Thoracic aorta (tissue), 2 donors: ENCODE data around the gene JAG1. TPM values are rescaled to one million over a fixed set of nuclear protein-coding genes. Genes with fewer than 3 reads are reported as not detected.

ENCODE experiments used
- ATAC-seq: fragments of 150-250 bp; one replicate; pipeline ENCODE4 v1.8.0; 2017; ENCODE audit warnings: low read depth; ENCODE audit not compliant: insufficient number of reproducible peaks, low FRiP score
- DNase-seq: peaks from one replicate; pipeline ENCODE4 v3.0.0-alpha.2; 2020; ENCODE audit warnings: low spot score
- H3K27ac ChIP-seq, 2 donors: fragments of 200-600 bp; sonication (generic); 1 replicate in 1 of 2; 2 replicates in 1 of 2; pipeline ENCODE4 v1.5.1; 2016; ENCODE audit warnings: mild to moderate bottlenecking in 2 of 2, moderate library complexity in 2 of 2
- H3K27me3 ChIP-seq: fragments of 200-600 bp; sonication (generic); replicated peaks from 2 replicates; pipeline ENCODE4 v1.6.0; 2016; ENCODE audit warnings: mild to moderate bottlenecking; ENCODE audit not compliant: insufficient read depth
- H3K36me3 ChIP-seq: fragments of 200-600 bp; sonication (generic); one replicate; pipeline ENCODE4 v1.5.1; 2016
- H3K4me1 ChIP-seq, 2 donors: fragments of 200-600 bp; sonication (generic); 1 replicate in 1 of 2; 2 replicates in 1 of 2; pipeline versions ENCODE4 v1.5.1 to v1.6.0; 2016; ENCODE audit warnings: low read depth in 2 of 2, mild to moderate bottlenecking in 1 of 2; ENCODE audit not compliant: control insufficient read depth in 1 of 2
- H3K4me3 ChIP-seq: fragments of 200-600 bp; sonication (generic); 2 replicates; pipeline ENCODE4 v1.5.1; 2016; ENCODE audit warnings: mild to moderate bottlenecking
- H3K9me3 ChIP-seq: fragments of 200-600 bp; sonication (generic); 2 replicates; pipeline ENCODE4 v1.5.1; 2016
- total RNA-seq, 2 donors: library from RNA; depleted of rRNA; stranded (reverse); fragments of >200 nt; gene quantifications; one replicate each; pipeline versions ENCODE4 v1.1.0 to v1.2.3, GENCODE V29; 2016
- TF ChIP-seq, protein P1 (sequence below): fragments of 200-600 bp; sonication (generic); IDR thresholded peaks from one replicate; pipeline ENCODE4 v1.5.1; 2019; ENCODE audit warnings: antibody characterized with exemption

JAG1 gene
- total RNA-seq, 2 donors from 2014 or later, result 237 to 253 TPM

DNA sequence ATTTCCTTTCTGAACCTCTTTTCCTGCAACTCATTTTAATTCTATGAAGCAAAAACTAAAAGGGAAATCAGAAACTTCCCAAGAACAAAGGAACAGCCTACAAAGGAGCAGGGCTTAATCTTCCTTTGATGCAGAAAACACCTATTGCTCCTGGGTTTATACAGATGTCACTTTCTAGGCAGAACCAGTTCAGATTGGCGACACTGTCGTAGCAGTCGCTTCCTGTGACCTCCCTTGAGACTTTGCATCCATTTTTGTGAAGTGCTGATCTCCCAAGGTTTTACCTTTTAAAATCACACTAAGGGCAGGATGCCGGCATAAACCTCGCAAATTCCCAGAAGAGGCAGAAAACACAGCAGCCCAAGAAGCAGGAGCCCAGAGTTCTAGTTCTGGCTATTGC, 40.1 kb downstream of the JAG1 start:
- no peak for ATAC-seq
- Histone ChIP-seq H3K4me1 (peaks cover 38 to 97% of the 10 kb centered on the region in 2 donors), H3K27me3 (no peaks in the 10 kb centered on the region), H3K9me3 (no peaks in the 10 kb centered on the region), H3K4me3 (no peak overlapping the region), H3K36me3 (no peaks in the 10 kb centered on the region), H3K27ac (peak overlapping the region; percentile 98 to 100)
- DNase-seq, result no peak
- TF ChIP-seq, protein P1, sequence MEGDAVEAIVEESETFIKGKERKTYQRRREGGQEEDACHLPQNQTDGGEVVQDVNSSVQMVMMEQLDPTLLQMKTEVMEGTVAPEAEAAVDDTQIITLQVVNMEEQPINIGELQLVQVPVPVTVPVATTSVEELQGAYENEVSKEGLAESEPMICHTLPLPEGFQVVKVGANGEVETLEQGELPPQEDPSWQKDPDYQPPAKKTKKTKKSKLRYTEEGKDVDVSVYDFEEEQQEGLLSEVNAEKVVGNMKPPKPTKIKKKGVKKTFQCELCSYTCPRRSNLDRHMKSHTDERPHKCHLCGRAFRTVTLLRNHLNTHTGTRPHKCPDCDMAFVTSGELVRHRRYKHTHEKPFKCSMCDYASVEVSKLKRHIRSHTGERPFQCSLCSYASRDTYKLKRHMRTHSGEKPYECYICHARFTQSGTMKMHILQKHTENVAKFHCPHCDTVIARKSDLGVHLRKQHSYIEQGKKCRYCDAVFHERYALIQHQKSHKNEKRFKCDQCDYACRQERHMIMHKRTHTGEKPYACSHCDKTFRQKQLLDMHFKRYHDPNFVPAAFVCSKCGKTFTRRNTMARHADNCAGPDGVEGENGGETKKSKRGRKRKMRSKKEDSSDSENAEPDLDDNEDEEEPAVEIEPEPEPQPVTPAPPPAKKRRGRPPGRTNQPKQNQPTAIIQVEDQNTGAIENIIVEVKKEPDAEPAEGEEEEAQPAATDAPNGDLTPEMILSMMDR, result no peak

DNA sequence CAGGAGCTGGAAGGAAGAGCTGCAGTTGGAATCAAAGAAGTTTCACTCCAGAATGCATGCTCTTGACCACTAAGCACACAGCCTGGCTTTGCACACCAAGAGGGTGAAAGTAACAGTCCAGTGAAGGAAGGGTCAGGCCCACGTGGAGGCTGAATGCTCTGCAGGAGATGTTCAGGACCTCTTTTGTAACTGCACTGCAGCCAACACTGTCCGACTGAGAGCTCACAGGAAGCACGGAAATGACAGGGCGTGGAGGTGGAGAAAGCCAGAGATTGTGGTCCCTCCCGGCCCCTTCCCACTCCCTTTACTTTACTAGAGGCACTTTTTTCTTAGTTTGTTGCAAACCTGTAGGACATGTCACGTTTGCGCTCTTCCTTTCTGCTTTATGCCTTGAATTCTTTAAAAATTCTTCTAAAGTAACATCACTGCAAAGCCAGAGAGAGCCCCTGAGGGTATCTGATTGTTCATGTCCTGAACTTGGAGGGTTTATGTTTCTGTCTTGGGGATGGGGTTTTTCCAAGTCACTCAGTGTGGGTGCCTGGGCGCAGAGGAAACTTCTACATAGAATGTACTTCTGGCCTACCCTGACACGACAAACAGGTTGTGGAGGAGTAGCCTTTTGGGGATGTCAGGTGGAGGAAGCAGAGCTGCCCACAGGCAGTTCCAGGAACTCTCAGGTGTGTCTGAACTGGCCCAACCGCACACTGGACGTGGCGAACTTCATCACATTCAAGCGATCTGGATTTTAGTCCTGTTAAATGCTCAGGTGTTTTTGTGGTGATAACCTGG, 40.9 kb downstream of the JAG1 start:
- Histone ChIP-seq H3K4me1 (peaks cover 32 to 97% of the 10 kb centered on the region in 2 donors), H3K27ac (no peak overlapping the region), H3K9me3 (no peaks in the 10 kb centered on the region), H3K4me3 (no peak overlapping the region), H3K36me3 (no peaks in the 10 kb centered on the region), H3K27me3 (no peaks in the 10 kb centered on the region)
- DNase-seq (no peak), ATAC-seq (no peak)
- TF ChIP-seq, protein P1, result no peak

DNA sequence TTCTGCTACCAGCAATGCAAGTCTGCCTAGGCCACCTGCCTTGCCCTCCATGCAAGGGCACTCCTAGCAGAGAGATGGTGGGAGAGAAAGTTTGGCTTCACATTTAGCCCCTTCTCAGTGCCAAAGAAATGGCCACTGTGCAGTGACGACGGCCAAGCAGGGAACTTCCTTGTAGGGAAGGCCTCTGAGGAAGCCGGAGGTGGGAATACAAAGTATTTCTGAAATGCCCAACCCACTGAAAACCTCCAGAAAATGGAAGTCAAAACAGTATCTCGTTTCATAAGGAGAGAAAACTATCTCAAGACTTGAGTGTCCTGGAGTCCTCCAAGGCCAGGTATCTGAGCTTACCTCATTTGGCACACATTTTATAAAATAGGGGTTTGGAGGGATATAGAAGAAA, 42.7 kb downstream of the JAG1 start:
- no peaks in the 10 kb centered on the region for H3K27me3 ChIP-seq
- H3K4me1 ChIP-seq, result peaks cover 15 to 94% of the 10 kb centered on the region in 2 donors
- TF ChIP-seq, protein P1, result no peak
- no peaks in the 10 kb centered on the region for H3K36me3 ChIP-seq
- DNase-seq (no peak), ATAC-seq (no peak)
- H3K9me3 ChIP-seq, result no peaks in the 10 kb centered on the region
- H3K4me3 ChIP-seq, result no peak overlapping the region
- peak overlapping the region; percentile 16 to 18 for H3K27ac ChIP-seq

DNA sequence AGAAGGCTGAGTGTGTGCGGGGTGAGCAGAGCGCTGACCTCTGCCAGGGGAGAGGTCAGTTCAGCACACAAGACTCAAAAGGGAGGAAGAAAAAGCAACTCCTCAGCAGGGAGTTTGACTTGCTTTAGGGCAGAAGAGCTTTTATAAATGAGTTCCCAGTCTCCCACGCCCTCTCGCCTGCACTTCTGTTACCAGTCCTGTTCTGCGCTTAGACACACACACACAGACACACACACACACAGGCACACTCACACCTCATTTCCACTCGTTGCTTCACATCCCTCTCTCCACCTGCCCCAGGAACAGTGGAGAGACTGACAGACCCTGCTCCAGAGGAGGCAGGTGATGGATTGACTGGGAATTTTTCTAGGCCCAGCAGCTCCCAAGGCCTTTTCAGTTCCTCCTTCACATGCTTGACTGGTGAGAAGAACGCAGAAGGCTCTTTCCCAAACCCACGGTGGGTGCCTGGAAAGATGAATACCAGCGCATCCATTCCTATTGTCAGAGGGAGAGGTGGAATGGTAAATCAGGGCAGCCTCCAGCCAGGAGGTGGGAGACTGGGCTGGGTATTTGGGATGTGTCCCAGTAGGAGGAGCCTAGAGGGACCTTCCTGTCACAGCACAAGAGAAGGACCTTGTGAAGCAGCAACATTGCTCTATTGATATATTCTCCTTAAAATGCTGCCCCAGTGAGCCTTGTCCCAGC, 43.7 kb downstream of the JAG1 start:
- Histone ChIP-seq H3K4me3 (no peak overlapping the region), H3K4me1 (peaks cover 6 to 84% of the 10 kb centered on the region in 2 donors), H3K27me3 (no peaks in the 10 kb centered on the region), H3K36me3 (no peaks in the 10 kb centered on the region), H3K27ac (peak overlapping the region in 1 of 2 donors; percentile 18), H3K9me3 (no peaks in the 10 kb centered on the region)
- TF ChIP-seq, protein P1, result no peak
- DNase-seq (no peak), ATAC-seq (no peak)

DNA sequence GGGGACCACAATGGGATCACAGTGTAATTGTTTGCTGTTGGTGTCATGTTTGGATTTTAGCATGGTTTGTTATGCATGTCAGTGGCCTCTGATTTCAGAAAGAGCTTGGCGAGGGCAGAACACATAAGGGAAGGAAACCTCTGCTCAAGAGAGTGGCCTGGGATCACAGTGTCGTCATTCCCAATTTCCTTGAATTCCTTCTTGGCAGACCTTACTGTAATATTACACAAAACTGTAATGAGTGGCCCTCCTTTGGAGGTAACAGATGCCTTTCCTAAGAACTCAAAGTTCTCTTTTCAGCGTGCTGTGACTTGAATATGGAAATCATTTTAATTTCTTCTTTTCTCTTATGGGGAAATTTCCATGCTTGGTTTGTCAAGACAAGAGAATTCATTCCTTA, 46.9 kb downstream of the JAG1 start:
- H3K4me1 ChIP-seq, result peaks cover 10 to 80% of the 10 kb centered on the region in 2 donors
- H3K9me3 ChIP-seq, result no peaks in the 10 kb centered on the region
- DNase-seq (no peak), ATAC-seq (no peak)
- H3K4me3 ChIP-seq, result no peak overlapping the region
- H3K27me3 ChIP-seq, result no peaks in the 10 kb centered on the region
- H3K27ac ChIP-seq, result peak overlapping the region in 1 of 2 donors; percentile 30
- H3K36me3 ChIP-seq, result no peaks in the 10 kb centered on the region
- TF ChIP-seq, protein P1, result no peak
